ENCODE results near the gene SUPT7L.
A peak's percentile ranks its signal among the peaks of the same experiment; 100 is the strongest.
"Not testable (repeated sequence)": the region's sequence is repeated elsewhere in the genome, so short reads cannot be mapped to it uniquely, and the experiment has no call there.

Gene SUPT7L

DNA sequence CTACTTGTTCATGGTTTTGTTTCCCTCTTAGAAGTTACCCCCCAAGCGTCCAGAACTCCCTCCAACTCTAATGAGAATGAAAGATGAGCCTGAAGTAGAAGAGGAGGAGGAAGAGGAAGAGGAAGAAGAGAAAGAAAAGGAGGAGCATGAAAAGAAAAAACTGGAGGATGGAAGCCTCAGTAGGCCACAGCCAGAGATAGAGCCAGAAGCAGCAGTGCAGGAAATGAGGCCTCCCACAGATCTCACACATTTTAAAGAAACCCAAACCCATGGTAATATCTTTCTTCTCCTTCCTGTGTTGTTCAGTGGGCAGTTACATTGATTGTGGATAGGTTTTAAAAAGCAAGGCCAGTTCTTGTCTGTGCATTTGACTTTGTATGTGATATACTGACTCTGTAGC is 21.6 kb upstream of the SUPT7L start:
- not testable (repeated sequence) for DNase-seq

DNA sequence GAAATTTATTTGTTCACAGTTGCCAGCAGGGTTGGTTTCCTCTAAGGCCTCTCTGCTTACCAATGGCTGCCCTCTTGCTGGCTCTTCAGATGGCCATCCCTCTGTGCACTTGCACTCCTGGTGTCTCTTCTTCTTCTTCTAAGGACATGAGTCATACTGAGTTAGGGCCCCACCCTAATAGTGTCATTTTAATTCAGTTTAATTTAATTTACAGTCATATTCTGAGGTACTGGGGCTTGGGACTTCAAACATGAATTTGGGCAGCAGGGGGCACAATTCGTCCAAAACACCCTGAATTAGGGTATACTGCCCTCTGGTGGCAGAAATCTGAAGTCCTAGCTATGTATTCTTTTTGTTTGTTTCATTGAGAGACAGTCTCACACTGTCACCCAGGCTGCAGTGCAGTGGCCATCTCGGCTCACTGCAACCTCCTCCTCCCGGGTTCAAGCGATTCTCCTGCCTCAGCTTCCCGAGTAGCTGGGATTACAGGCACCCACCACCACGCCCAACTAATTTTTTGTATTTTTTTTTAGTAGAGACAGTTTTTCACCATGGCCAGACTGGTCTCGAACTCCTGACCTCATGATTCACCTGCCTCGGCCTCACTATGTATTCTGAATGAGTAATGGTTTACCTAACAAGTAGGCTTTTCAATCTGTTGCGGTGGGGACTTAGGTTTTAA is 20.1 kb upstream of the SUPT7L start:
- peak; percentile 94 to 98 for DNase-seq

DNA sequence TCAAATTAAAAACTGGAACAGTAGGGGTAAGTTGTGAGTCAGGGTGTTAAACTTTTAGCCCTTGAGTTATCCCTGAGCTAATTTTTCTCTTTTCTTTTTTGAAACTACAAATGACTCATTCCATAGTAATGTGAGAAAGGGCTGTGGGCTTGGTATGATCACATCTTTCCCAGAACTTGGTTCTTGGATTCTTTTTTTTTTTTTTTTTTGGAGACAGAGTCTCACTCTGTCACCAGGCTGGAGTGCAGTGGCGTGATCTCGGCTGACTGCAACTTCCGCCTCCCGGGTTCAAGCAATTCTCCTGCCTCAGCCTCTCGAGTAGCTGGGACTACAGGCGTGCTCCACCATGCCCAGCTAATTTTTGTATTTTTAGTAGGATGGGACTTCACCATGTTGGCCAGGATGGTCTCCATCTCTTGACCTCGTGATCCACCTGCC is 18.9 kb upstream of the SUPT7L start:
- not testable (repeated sequence) for DNase-seq

- DNase-seq = no peak
These were observed 18.4 kb upstream of the SUPT7L start for GRCh38 chr2:27681841-27682240.

DNA sequence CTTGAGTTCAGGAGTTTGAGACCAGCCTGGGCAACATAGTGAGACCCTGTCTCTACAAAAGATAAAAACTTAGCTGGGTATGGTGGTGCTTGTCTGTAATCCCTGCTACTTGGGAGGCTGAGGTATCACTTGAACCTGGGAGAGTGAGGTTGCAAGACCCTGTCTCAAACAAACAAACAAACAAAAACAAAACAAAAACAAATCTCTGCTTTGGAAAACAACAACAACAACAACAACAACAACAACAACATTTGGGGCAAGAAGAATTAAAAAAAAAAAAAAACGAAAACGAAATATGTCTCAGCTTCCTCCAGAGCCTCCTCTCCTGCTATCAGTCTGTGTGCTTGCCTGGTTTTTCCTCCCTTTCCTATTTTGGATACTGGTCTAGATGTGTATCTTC is 17.2 kb upstream of the SUPT7L start:
- DNase-seq = no peak

DNA sequence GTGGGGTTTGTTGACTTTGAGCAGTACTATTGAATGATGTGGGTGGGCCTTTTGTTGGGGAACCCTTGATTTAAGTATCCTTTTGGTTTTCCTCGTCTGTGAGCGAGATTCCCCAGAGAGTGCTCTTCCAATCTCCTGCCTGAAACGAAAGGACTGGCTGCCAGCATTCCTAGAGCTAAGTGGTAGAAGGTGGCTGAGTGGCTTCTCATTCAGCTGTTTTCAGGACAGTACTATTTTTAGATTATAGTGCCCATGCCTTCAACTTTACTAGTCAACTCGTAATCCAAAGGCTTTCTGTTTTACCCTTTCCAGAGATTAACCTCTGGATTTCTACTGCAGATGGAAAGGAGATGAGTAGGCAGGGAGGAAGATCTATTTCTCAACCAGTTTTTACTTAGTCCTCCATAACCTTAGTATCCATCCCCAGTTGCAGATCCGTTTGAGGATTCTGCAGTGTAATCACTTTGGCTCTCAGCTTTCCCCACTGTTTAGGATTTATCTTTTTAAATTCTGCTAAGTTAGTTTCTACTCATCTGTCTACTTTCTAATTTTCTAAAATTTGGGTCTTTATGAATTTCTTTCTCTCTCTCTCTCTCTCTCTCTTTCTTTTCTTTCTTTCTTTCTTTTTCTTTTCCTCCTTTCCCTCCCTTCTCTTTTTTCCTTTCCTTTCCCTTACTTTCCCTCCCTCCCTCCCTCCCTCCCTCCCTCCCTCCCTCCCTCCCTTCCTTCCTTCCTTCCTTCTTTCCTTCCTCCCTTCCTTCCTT is 9.5 kb upstream of the SUPT7L start:
- no peak for DNase-seq

DNA sequence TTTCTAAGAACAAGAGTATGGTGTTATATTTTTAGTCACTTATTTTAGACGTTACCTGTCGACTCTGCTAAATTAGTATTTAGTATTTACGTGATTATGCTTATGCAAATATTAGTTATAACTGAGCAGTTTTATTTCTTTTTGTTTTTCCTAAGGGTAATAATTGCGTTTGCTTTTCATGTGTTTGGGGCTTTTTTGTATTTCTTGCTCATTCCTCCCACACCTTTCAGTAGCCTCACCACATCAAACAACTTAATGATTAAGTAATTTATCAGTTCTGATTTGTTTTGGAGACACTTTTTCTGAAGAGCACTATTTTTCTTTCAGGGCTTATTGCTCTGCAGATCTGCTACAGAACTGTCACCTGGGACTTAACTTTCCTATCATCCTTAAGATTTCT is 7.8 kb upstream of the SUPT7L start:
- DNase-seq = no peak

DNA sequence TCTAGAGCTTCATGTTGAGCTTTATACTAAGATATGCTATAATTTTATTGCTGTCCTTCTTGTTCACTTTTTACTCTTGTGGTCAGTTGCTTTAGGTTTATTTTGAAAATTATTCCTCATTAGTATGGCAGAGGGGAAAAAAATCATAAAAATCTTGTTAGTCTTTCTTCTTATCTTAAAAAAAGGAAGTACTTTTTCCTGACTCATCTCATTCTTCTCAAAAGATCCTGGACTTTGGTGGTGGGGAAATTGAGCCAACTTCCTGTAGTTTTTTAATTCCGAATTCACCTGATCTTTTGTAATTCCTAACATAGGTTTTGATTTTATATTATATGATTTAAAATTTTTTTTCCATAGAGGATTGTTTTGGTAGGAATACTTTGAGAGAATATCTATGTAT is 4.0 kb upstream of the SUPT7L start:
- no peak for DNase-seq

- no peak for DNase-seq
These were observed 1.4 kb upstream of the SUPT7L start for GRCh38 chr2:27664622-27665363.

DNA sequence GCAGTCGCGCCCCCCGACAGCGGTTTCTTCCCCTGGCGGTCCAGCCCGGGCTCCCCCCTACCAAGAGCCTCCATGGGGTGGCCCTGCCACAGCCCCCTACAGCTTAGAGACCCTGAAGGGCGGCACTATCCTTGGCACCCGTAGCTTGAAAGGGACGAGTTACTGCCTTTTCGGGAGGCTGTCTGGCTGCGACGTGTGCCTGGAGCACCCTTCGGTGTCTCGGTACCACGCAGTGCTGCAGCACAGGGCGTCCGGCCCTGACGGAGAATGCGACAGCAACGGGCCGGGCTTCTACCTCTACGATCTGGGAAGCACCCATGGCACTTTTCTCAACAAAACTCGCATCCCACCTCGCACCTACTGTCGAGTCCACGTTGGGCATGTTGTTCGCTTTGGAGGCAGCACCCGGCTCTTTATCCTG is 750 bp upstream of the SUPT7L start:
- peak in 1 of 2 donors; percentile 8 for DNase-seq

DNA sequence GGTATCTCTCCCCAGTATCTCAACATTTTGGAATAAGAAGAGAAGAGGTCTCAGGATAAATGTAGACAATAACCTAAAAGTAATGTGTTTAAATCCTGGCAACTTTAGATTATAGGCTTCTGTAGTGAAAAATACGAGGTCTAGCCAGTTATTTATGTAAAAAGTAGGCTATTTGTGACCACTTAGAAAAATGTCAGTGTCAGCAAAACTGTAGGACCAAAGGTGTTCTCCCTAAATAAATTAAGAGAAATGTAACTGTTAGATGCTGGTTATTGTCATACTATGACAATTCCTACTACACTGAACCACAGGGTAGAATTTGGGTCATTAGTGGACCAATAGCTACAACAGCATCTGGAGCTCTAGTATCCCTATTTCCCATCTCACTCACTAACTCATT is 2.0 kb downstream of the SUPT7L start:
- no peak for DNase-seq

- no peak for DNase-seq
These were observed 8.1 kb downstream of the SUPT7L start for GRCh38 chr2:27655155-27655951.

DNA sequence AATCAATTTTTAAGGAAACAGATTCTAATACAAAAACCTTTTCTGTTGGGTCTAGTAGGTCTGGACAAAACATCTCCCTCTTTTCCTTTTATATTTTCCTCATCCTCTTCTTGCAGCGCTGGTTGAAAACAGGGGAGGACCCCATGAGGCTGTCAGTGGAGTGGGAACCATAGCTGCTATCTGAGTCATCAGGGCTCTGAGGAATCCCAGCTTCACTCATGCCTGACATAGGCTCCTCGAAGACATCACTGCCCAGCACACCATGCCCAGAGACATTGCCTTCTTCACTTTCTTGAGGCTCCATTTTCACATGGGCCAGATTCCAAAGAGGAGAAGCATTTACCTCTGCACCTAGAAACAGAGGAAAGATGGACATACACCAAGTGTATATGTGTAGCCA is 10.0 kb downstream of the SUPT7L start:
- DNase-seq = no peak

- DNase-seq = no peak
These were observed 10.6 kb downstream of the SUPT7L start for GRCh38 chr2:27652790-27653189.

DNA sequence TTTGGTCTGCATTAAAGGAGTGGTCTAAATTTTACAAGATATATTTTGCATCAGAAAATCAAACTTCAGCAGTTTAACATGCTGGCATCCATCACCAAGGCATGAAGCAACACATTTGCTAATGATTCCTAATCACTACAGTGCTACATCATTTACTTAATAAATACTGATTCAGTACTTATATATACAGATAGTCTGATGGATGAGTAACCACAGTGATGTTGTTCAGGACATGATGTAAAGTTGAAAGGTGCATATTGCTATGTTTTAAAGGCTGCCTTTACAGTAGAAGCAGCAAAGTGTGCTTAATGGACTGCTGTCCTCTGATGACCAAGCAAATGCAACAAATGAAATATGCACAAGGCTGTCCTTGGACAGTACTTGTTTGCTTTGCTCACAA is 11.1 kb downstream of the SUPT7L start:
- no peak for DNase-seq

- DNase-seq = no peak
These were observed 12.4 kb downstream of the SUPT7L start for GRCh38 chr2:27651056-27651455.

- no peak for DNase-seq
These were observed 15.7 kb downstream of the SUPT7L start for GRCh38 chr2:27647737-27648136.

DNA sequence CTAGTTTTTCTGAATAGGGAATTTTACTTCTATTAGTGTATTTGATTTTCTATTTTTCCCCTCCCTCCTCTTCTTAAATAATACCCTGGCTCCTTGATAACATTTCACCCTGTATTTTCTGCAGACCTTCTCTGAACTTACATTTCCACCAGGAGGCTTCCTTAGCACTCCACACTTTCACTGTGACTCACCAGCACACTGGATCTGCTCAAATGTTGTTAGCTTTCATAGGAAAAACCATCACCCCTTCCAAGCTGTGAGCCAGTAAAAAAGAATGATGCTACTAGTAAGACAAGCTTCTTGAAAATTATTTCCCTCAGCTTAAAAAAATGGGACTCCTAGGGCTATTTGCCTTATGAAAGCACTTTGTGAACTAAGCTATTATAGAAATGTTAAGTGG is 16.1 kb downstream of the SUPT7L start:
- DNase-seq = no peak

DNA sequence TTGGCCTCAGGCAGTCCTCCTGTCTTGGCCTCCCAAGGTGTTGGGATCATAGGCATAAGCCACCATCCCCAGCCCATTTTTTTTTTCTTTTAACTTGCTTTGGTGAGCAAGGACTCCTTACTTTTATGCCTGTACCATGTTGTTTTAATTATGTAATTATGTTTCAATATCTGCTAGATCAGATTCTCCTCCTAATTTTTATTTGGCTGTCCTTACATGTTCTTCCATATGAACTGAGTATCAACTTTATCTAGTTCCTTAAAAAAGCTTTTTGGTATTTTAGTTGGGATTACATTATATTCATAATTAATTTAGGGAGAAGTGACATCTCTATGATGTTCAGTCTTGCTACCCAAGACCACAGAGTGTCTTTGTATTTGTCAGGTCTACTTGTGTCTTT is 18.2 kb downstream of the SUPT7L start:
- DNase-seq = no peak

DNA sequence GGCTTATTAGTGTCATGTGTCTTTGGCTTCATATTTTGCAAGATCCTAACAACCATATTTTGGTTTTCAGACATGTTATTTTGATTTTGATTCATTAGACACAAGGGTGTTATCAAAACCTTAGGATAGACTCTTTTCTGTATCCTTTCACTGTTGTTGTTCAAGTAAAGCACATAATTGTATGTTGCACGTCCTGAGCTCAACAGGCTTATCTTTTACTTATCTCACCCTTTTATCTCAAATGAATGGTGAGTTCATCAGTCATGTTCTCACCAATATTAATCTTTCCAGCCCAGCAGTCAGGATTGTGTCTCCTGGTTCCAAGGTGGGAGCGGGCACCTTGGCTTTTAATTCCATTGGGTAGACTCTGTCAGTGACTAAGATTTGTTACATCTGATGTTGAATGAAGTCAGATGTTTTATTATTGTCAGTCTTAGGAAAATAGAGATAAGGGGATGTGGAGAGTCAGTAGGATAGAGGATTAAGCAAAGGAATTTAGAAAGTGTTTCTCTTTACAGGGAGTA is 22.6 kb downstream of the SUPT7L start:
- DNase-seq = no peak

DNA sequence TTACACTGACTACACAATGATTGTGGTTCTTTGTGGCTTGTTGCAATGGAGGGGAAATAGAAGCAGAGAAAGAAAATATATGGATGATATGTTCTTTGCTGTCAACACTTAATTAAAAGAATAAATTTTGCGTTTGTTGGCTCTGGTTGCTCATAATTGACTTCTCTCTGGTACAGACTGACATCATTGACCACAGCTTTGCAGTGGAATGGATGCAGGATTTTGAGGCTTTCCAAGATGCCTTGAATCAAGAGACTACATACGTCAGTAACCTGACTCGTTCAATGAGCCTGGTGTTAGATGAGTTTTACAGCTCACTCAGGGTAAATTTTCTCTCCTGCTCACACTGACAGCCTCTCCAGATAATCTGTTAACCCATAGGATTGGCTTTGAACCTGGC is 24.7 kb downstream of the SUPT7L start:
- no peak for DNase-seq

DNA sequence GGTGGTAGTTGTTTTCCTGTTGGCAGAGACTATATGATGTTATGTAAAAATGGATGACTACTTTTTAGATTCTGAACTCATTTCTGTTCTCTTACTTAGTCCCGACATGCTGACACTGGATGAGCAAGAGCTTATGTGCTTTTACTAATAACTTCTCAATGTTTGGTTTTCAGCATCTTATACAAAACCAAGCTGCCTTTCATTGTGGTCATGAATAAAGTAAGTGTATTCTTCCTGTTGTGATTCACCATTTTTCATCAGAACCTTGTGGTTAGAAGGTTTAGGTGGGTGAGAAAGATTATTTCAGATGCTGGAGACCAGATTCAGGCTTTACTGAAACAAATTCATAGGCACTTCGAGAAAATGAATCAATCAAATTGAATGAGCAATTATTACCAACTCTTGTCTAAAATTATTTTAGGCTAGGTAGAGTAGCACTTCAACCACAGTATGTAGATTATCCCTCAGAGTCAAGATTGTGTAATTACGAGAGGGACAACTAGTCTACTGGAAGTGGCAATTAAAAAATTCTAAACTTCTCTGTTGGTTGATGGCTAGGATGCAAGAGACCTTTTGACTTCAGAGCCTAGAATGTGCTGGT is 25.3 kb downstream of the SUPT7L start:
- DNase-seq = no peak
